MCF 10A (cell line): Measurements from ENCODE around the gene ZNF362. TPM values are rescaled to one million over a fixed set of nuclear protein-coding genes. Genes with fewer than 3 reads are reported as not detected.

Experiments used
- BruUV-seq: library from RNA; stranded (reverse); fragments of 400-500 nt; replicated peaks from 2 replicates; lab custom pipeline; 2021; lab: Mats Ljungman, UMichigan
- CTCF ChIA-PET: fragments of 300-600 bp; sonication (Branson Sonifier 250); formaldehyde crosslinking; extraction: SDS; loops from one replicate; lab custom pipeline; 2021; ENCODE audit warnings: antibody characterized with exemption, inconsistent platforms; lab: Yijun Ruan, JAX
- POLR2A ChIA-PET: fragments of 300-600, 350-650 bp; sonication (Branson Sonifier 250); formaldehyde crosslinking; extraction: SDS; loops from one replicate; lab custom pipeline; 2020; ENCODE audit warnings: antibody characterized with exemption, inconsistent platforms; lab: Yijun Ruan, JAX
- DNase-seq: peaks from one replicate; pipeline ENCODE4 v3.0.0-alpha.2; 2018; ENCODE audit not compliant: unreplicated experiment
- H3K27ac Mint-ChIP-seq: one replicate; pipeline ENCODE4 v1.8.0; 2022; ENCODE audit warnings: mild to moderate bottlenecking, low read depth, mixed read lengths; ENCODE audit not compliant: unreplicated experiment
- H3K27me3 Mint-ChIP-seq: one replicate; pipeline ENCODE4 v1.8.0; 2022; ENCODE audit warnings: mixed read lengths; ENCODE audit not compliant: insufficient read depth, unreplicated experiment
- H3K36me3 Mint-ChIP-seq: one replicate; pipeline ENCODE4 v1.8.0; 2022; ENCODE audit warnings: mild to moderate bottlenecking, moderate library complexity, mixed read lengths; ENCODE audit not compliant: insufficient read depth, unreplicated experiment
- H3K4me1 Mint-ChIP-seq: one replicate; pipeline ENCODE4 v1.8.0; 2022; ENCODE audit warnings: mixed read lengths; ENCODE audit not compliant: insufficient read depth, unreplicated experiment
- H3K4me3 Mint-ChIP-seq: one replicate; pipeline ENCODE4 v1.8.0; 2022; ENCODE audit warnings: mild to moderate bottlenecking, moderate library complexity, mixed read lengths; ENCODE audit not compliant: unreplicated experiment
- H3K9me3 Mint-ChIP-seq: one replicate; pipeline ENCODE4 v1.8.0; 2022; ENCODE audit warnings: mixed read lengths; ENCODE audit not compliant: unreplicated experiment
- intact Hi-C: fragments of 100-400 bp; cut with micrococcal nuclease; formaldehyde crosslinking; loops from 2 replicates; pipeline ENCODE4 v1.14.1; 2022
- total RNA-seq: library from RNA; stranded (reverse); gene quantifications from 2 replicates; pipeline ENCODE4 v1.2.3, GENCODE V29; 2022
- TF ChIP-seq, protein P1 (sequence below): fragments of 200-600 bp; IDR thresholded peaks from one replicate; pipeline ENCODE4 v1.8.0; 2022; ENCODE audit warnings: antibody characterized with exemption, mild to moderate bottlenecking; ENCODE audit not compliant: unreplicated experiment

Gene ZNF362
- total RNA-seq, 1 experiment from 2014 or later = 15.8 TPM

GRCh38 chr1:33220676-33221384 lies 35.5 kb upstream of the ZNF362 start:
- Mint-ChIP-seq H3K4me3 (peak overlapping the region; percentile 36), H3K27ac (peak overlapping the region; percentile 95), H3K4me1 (peaks cover 40% of the 10 kb centered on the region), H3K36me3 (no peaks in the 10 kb centered on the region), H3K9me3 (peaks cover 12% of the 10 kb centered on the region), H3K27me3 (no peaks in the 10 kb centered on the region)
- intact Hi-C loops = loop anchor here (1.0 to 2.0 kb wide), 2 partner anchors 36 to 74 kb away; partner anchors contain the start of gene ZNF362
- TF ChIP-seq, protein P1, sequence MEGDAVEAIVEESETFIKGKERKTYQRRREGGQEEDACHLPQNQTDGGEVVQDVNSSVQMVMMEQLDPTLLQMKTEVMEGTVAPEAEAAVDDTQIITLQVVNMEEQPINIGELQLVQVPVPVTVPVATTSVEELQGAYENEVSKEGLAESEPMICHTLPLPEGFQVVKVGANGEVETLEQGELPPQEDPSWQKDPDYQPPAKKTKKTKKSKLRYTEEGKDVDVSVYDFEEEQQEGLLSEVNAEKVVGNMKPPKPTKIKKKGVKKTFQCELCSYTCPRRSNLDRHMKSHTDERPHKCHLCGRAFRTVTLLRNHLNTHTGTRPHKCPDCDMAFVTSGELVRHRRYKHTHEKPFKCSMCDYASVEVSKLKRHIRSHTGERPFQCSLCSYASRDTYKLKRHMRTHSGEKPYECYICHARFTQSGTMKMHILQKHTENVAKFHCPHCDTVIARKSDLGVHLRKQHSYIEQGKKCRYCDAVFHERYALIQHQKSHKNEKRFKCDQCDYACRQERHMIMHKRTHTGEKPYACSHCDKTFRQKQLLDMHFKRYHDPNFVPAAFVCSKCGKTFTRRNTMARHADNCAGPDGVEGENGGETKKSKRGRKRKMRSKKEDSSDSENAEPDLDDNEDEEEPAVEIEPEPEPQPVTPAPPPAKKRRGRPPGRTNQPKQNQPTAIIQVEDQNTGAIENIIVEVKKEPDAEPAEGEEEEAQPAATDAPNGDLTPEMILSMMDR = no peak
- no TSS peak for BruUV-seq
- peak; percentile 95 for DNase-seq
- ChIA-PET CTCF (interaction anchor here (0.6 to 6.8 kb wide), 9 partner anchors 8 to 250 kb away, joined by 3 to 67 read pairs (median 3); no protein-coding TSS in a partner anchor), POLR2A (interaction anchor here (0.6 to 3.6 kb wide), 16 partner anchors 8 to 212 kb away, joined by 3 to 22 read pairs (median 6); partner anchors contain the start of gene TRIM62)

DNA sequence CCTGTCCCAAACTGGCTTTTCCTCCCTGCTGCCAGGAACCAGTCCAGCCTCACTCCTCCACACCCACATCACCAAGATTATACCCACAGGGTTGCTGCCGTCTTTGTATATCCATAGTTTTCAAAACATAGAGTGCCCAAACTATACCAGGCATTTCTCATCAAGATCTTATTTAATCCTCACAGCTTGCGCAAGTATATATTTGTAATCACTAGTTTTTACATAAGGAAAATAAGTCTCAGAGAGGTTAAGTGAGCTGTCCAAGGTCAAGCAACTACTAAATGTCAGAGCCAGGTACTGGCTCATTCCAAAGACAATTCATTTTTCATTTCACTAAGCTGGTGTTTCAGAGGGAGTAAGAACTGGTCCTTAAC lies 34.9 kb upstream of the ZNF362 start:
- TF ChIP-seq, protein P1 = no peak
- H3K36me3 Mint-ChIP-seq = no peaks in the 10 kb centered on the region
- H3K27ac Mint-ChIP-seq = peak overlapping the region; percentile 95
- ChIA-PET POLR2A (interaction anchor here (0.7 to 3.6 kb wide), 13 partner anchors 7 to 250 kb away, joined by 3 to 22 read pairs (median 6); partner anchors contain the start of genes TRIM62 and ZSCAN20), CTCF (interaction anchor here (1.1 to 6.8 kb wide), 3 partner anchors 75 to 249 kb away, joined by 4 to 67 read pairs (median 21); no protein-coding TSS in a partner anchor)
- peaks cover 40% of the 10 kb centered on the region for H3K4me1 Mint-ChIP-seq
- DNase-seq = no peak
- no TSS peak for BruUV-seq
- peaks cover 12% of the 10 kb centered on the region for H3K9me3 Mint-ChIP-seq
- H3K27me3 Mint-ChIP-seq = no peaks in the 10 kb centered on the region
- intact Hi-C loops = loop anchor here (2.0 kb wide), 1 partner anchor 35 kb away; the partner anchor contains the start of gene ZNF362
- no peak overlapping the region for H3K4me3 Mint-ChIP-seq

GRCh38 chr1:33222381-33222780 lies 33.9 kb upstream of the ZNF362 start:
- DNase-seq = peak; percentile 73
- Mint-ChIP-seq H3K27me3 (no peaks in the 10 kb centered on the region), H3K4me3 (peak overlapping the region; percentile 7), H3K27ac (no peak overlapping the region), H3K36me3 (no peaks in the 10 kb centered on the region), H3K4me1 (peaks cover 40% of the 10 kb centered on the region), H3K9me3 (peaks cover 12% of the 10 kb centered on the region)
- POLR2A ChIA-PET = interaction anchor here (0.6 to 3.6 kb wide), 12 partner anchors 26 to 834 kb away, joined by 3 to 22 read pairs (median 4); partner anchors contain the start of genes TRIM62 and ZSCAN20
- TF ChIP-seq, protein P1 = no peak
- BruUV-seq = no TSS peak
- intact Hi-C loops = no loop called here
- CTCF ChIA-PET = interaction anchor here (0.6 to 6.8 kb wide), 5 partner anchors 35 to 248 kb away, joined by 3 to 67 read pairs (median 4); no protein-coding TSS in a partner anchor

- ChIA-PET CTCF (interaction anchor here (0.6 kb wide), 1 partner anchor 537 kb away, joined by 3 read pairs; no protein-coding TSS in a partner anchor), POLR2A (no interaction called here)
- H3K4me3 Mint-ChIP-seq = no peak overlapping the region
- no peaks in the 10 kb centered on the region for H3K36me3 Mint-ChIP-seq
- no peak for DNase-seq
- TF ChIP-seq, protein P1 = no peak
- BruUV-seq = no TSS peak
- peaks cover 12% of the 10 kb centered on the region for H3K9me3 Mint-ChIP-seq
- H3K27me3 Mint-ChIP-seq = no peaks in the 10 kb centered on the region
- H3K4me1 Mint-ChIP-seq = peaks cover 40% of the 10 kb centered on the region
- H3K27ac Mint-ChIP-seq = no peak overlapping the region
- intact Hi-C loops = no loop called here
These were observed 32.1 kb upstream of the ZNF362 start for GRCh38 chr1:33224166-33224707.
